SU-DHL-6 (cell line): ENCODE results near the gene CCNE1.

Experiments
- CTCF ChIP-seq: fragments of 200-600 bp; sonication (generic); IDR thresholded peaks from one replicate; pipeline ENCODE4 v1.5.1; 2017; ENCODE audit warnings: antibody characterized with exemption, mild to moderate bottlenecking, low read length, moderate library complexity; ENCODE audit not compliant: insufficient read depth, poor library complexity, severe bottlenecking
- EZH2phosphoT487 ChIP-seq: fragments of 200-600 bp; sonication (generic), shearing (Covaris generic); conservative IDR thresholded peaks from 2 replicates; pipeline ENCODE4 v1.6.1; 2018; ENCODE audit warnings: mild to moderate bottlenecking, antibody characterized with exemption, low read length, moderate library complexity, mixed read lengths

- TF ChIP-seq CTCF = no peak
- no peak for TF ChIP-seq EZH2phosphoT487
Observed at GRCh38 chr19:29798774-29799497, 12.9 kb upstream of the CCNE1 start.
